ENCODE measurements around the gene HPSE2. TPM values are rescaled to one million over a fixed set of nuclear protein-coding genes. Genes with fewer than 3 reads are reported as not detected.

The HPSE2 gene
- total and polyA plus RNA-seq, 2 of the 8 experiments (the other 6 are each of a cell fraction or from before 2014, with no cell fraction given), result 0.41 to 0.58 TPM

DNA sequence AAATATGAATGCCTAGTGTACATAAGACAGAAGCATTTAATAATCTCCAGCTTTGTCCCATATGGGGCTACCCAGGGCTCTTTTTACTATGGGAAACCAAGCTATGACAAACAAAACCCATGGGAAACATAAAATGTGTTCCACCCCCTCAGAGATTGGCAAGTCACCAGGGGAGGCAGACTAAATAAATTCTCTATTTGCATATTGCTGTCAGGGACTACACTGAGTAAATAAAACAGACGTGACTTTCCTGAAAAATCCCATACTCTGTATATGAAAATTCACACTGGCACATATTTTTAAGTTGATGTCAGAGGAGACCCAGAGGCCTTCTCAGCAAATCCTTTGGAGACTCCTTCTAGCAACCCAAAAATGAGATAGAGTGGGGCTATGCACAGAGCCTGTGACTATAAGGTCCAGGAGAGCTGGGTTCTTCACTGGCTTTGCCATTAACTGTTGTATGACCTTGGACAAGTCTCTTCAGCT, 44.0 kb upstream of the HPSE2 start:
- H2AK5ac ChIP-seq (ENCODE audit: low read depth, low read length), result no peak overlapping the region
- no peaks in the 10 kb centered on the region for H3K4me1 ChIP-seq (replicated peaks in 1 of 4; ENCODE audit: control insufficient read depth in 3 of 4, insufficient read depth in 4 of 4, low read length in 3 of 4)
- no peak overlapping the region for H3K23ac ChIP-seq (ENCODE audit: insufficient read length)
- H3K4me2 ChIP-seq (ENCODE audit: insufficient read depth in 1 of 2, low read depth in 2 of 2, low read length in 2 of 2), result no peak overlapping the region
- 71% methylated on average over 1 of the region's 1 CpG; no CpG with 5 or more reads in 1 of the 2 experiments for WGBS, 2 experiments (ENCODE audit: extremely low coverage in 1 of 2, insufficient coverage in 1 of 2, insufficient read length in 1 of 2, insufficient replicate concordance in 2 of 2, low coverage in 1 of 2, low lambda C conversion rate in 2 of 2, missing lambda C conversion rate in 1 of 2)
- H3K27ac ChIP-seq (ENCODE audit: low read depth, low read length), result no peak overlapping the region
- H3K14ac ChIP-seq (ENCODE audit: insufficient read length), result no peak overlapping the region
- H4K91ac ChIP-seq (replicated peaks; ENCODE audit: insufficient read length, low read length), result no peak overlapping the region
- H3K79me1 ChIP-seq (ENCODE audit: low read depth, low read length), result no peaks in the 10 kb centered on the region
- no peak overlapping the region for H2BK5ac ChIP-seq (ENCODE audit: low read depth, low read length)
- no peaks in the 10 kb centered on the region for H3K23me2 ChIP-seq (ENCODE audit: low read depth, low read length)
- peaks cover 0 to 1% (median 0%) of the 10 kb centered on the region in 4 experiments; a peak in 1 of 7 replicates for H3K27me3 ChIP-seq (replicated peaks in 1 of 4; ENCODE audit: control insufficient read depth in 3 of 4, extremely low read depth in 1 of 4, insufficient read depth in 3 of 4, low read length in 3 of 4)
- FAIRE-seq (no peak), DNase-seq (ENCODE audit: low read depth in 1 of 2, low spot score in 2 of 2) (no peak)
- H2BK12ac ChIP-seq (ENCODE audit: low read depth, low read length), result no peak overlapping the region
- H3K36me3 ChIP-seq (ENCODE audit: control insufficient read depth in 2 of 4, insufficient read depth in 4 of 4, low read length in 3 of 4), result no peaks in the 10 kb centered on the region
- no peak overlapping the region for H2AFZ ChIP-seq (ENCODE audit: low read length)
- H3K4me3 ChIP-seq (ENCODE audit: extremely low read depth in 1 of 4, insufficient read depth in 2 of 4, low read depth in 3 of 4, low read length in 4 of 4), result no peak overlapping the region
- ChIA-PET CTCF (ENCODE audit: partially characterized antibody) (interaction anchor here (0.6 to 2.7 kb wide), 9 partner anchors 8 to 855 kb away, joined by 3 to 8 read pairs (median 3); no protein-coding TSS in a partner anchor), POLR2A (ENCODE audit: partially characterized antibody) (no interaction called here)
- H4K8ac ChIP-seq (ENCODE audit: extremely low read depth, insufficient read depth, low read length), result no peak overlapping the region
- H2BK120ac ChIP-seq (replicated peaks; ENCODE audit: low read depth, low read length), result no peak overlapping the region
- H2BK20ac ChIP-seq (ENCODE audit: low read length), result no peak overlapping the region
- no peaks in the 10 kb centered on the region for H3K9me3 ChIP-seq (ENCODE audit: insufficient read depth in 2 of 2, low read depth in 1 of 2, low read length in 1 of 2)
- no peak overlapping the region for H3K4ac ChIP-seq (replicated peaks; ENCODE audit: insufficient read length, low read depth, low read length)
- H4K5ac ChIP-seq (ENCODE audit: insufficient read length, low read depth, low read length), result no peak overlapping the region
- H4K20me1 ChIP-seq (replicated peaks in 1 of 2; ENCODE audit: control insufficient read depth in 1 of 2, insufficient read depth in 2 of 2, low read length in 2 of 2), result no peaks in the 10 kb centered on the region
- H2BK15ac ChIP-seq (ENCODE audit: low read length), result no peak overlapping the region
- no peak overlapping the region for H3K56ac ChIP-seq (replicated peaks; ENCODE audit: insufficient read length, low read depth, low read length)
- no peak overlapping the region for H3K9ac ChIP-seq (replicated peaks in 1 of 4; ENCODE audit: extremely low read depth in 1 of 4, low read depth in 3 of 4, low read length in 3 of 4)
- H3K18ac ChIP-seq (ENCODE audit: extremely low read depth, low read length), result no peak overlapping the region
- no peaks in the 10 kb centered on the region for H3K79me2 ChIP-seq (ENCODE audit: control insufficient read depth in 1 of 2, insufficient read depth in 2 of 2, low read length in 2 of 2)
- TF ChIP-seq NRF1 (IDR thresholded peaks at IDR 0.05; ENCODE audit: low read depth, low read length) (no peak), HDAC6 (IDR thresholded peaks at IDR 0.05; ENCODE audit: low read depth, low read length) (no peak), POU5F1 (IDR thresholded peaks at IDR 0.05; ENCODE audit: low read depth, low read length) (no peak), SIN3A (conservative IDR thresholded peaks at IDR 0.05 in 1 of 2, IDR thresholded peaks at IDR 0.05 in 1 of 2; ENCODE audit: low read depth in 1 of 2, low read length in 2 of 2) (no peak), TAF1 (IDR thresholded peaks at IDR 0.05; ENCODE audit: low read depth, low read length) (no peak), TBP (IDR thresholded peaks at IDR 0.05; ENCODE audit: low read depth, low read length) (no peak), CBX8 (IDR thresholded peaks at IDR 0.05; ENCODE audit: borderline replicate concordance, low read depth, low read length) (no peak), CREB1 (IDR thresholded peaks at IDR 0.05) (no peak), GABPA (IDR thresholded peaks at IDR 0.05; ENCODE audit: borderline replicate concordance, insufficient read depth, low read length) (no peak), EZH2 (IDR thresholded peaks at IDR 0.05; ENCODE audit: low read depth, low read length, severe bottlenecking) (no peak)
- TF ChIP-seq, protein P1, sequence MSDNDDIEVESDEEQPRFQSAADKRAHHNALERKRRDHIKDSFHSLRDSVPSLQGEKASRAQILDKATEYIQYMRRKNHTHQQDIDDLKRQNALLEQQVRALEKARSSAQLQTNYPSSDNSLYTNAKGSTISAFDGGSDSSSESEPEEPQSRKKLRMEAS (IDR thresholded peaks at IDR 0.05), result no peak
- TF ChIP-seq, protein P2, sequence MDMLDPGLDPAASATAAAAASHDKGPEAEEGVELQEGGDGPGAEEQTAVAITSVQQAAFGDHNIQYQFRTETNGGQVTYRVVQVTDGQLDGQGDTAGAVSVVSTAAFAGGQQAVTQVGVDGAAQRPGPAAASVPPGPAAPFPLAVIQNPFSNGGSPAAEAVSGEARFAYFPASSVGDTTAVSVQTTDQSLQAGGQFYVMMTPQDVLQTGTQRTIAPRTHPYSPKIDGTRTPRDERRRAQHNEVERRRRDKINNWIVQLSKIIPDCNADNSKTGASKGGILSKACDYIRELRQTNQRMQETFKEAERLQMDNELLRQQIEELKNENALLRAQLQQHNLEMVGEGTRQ (IDR thresholded peaks at IDR 0.05; ENCODE audit: low read length), result no peak

Measured in H1 (cell line).